Measurements from ENCODE around the gene KDM8. TPM values are rescaled to one million over a fixed set of nuclear protein-coding genes. Genes with fewer than 3 reads are reported as not detected.

KDM8 gene
- total RNA-seq, 2 donors from 2014 or later, result 1.5 to 9.0 TPM

GRCh38 chr16:27226976-27227705, 23.8 kb downstream of the KDM8 start:
- Histone ChIP-seq H3K4me1 (ENCODE audit: control insufficient read depth in 1 of 2, low read depth in 2 of 2) (peaks cover 0 to 12% of the 10 kb centered on the region in 2 donors), H3K9me3 (no peaks in the 10 kb centered on the region), H3K27ac (no peak overlapping the region), H3K4me3 (no peak overlapping the region), H3K27me3 (replicated peaks; ENCODE audit: insufficient read depth) (no peaks in the 10 kb centered on the region), H3K36me3 (peaks cover 24% of the 10 kb centered on the region)
- no peak for TF ChIP-seq CTCF (IDR thresholded peaks at IDR 0.05)
- no peak for ATAC-seq (ENCODE audit: insufficient number of reproducible peaks, low FRiP score, low read depth)
- no peak for DNase-seq (ENCODE audit: low spot score)

- H3K27me3 ChIP-seq (replicated peaks; ENCODE audit: insufficient read depth), result no peaks in the 10 kb centered on the region
- no peak for TF ChIP-seq CTCF (IDR thresholded peaks at IDR 0.05)
- DNase-seq (ENCODE audit: low spot score) (no peak), ATAC-seq (ENCODE audit: insufficient number of reproducible peaks, low FRiP score, low read depth) (no peak)
- no peak overlapping the region for H3K27ac ChIP-seq
- no peak overlapping the region for H3K4me3 ChIP-seq
- peaks cover 0 to 3% of the 10 kb centered on the region in 2 donors for H3K4me1 ChIP-seq (ENCODE audit: control insufficient read depth in 1 of 2, low read depth in 2 of 2)
- H3K9me3 ChIP-seq, result no peaks in the 10 kb centered on the region
- peaks cover 24% of the 10 kb centered on the region for H3K36me3 ChIP-seq
Measured at GRCh38 chr16:27228045-27228444, 24.7 kb downstream of the KDM8 start.

GRCh38 chr16:27228621-27229501, 25.5 kb downstream of the KDM8 start:
- Histone ChIP-seq H3K4me1 (ENCODE audit: control insufficient read depth in 1 of 2, low read depth in 2 of 2) (no peaks in the 10 kb centered on the region), H3K9me3 (no peaks in the 10 kb centered on the region), H3K27ac (no peak overlapping the region), H3K27me3 (replicated peaks; ENCODE audit: insufficient read depth) (no peaks in the 10 kb centered on the region), H3K36me3 (peaks cover 24% of the 10 kb centered on the region), H3K4me3 (no peak overlapping the region)
- DNase-seq (ENCODE audit: low spot score) (no peak), ATAC-seq (ENCODE audit: insufficient number of reproducible peaks, low FRiP score, low read depth) (no peak)
- TF ChIP-seq CTCF (IDR thresholded peaks at IDR 0.05), result no peak

- peaks cover 0 to 7% of the 10 kb centered on the region in 2 donors for H3K4me1 ChIP-seq (ENCODE audit: control insufficient read depth in 1 of 2, low read depth in 2 of 2)
- ATAC-seq (ENCODE audit: insufficient number of reproducible peaks, low FRiP score, low read depth) (no peak), DNase-seq (ENCODE audit: low spot score) (no peak)
- TF ChIP-seq CTCF (IDR thresholded peaks at IDR 0.05), result no peak
- H3K4me3 ChIP-seq, result no peak overlapping the region
- H3K36me3 ChIP-seq, result peaks cover 16% of the 10 kb centered on the region
- H3K9me3 ChIP-seq, result no peaks in the 10 kb centered on the region
- H3K27ac ChIP-seq, result no peak overlapping the region
- no peaks in the 10 kb centered on the region for H3K27me3 ChIP-seq (replicated peaks; ENCODE audit: insufficient read depth)
Measured at GRCh38 chr16:27229891-27230470, 26.7 kb downstream of the KDM8 start.

- H3K9me3 ChIP-seq, result no peaks in the 10 kb centered on the region
- H3K4me1 ChIP-seq (ENCODE audit: control insufficient read depth in 1 of 2, low read depth in 2 of 2), result peaks cover 0 to 13% of the 10 kb centered on the region in 2 donors
- H3K36me3 ChIP-seq, result peaks cover 16% of the 10 kb centered on the region
- DNase-seq (ENCODE audit: low spot score), result no peak
- ATAC-seq (ENCODE audit: insufficient number of reproducible peaks, low FRiP score, low read depth), result no peak
- H3K27ac ChIP-seq, result no peak overlapping the region
- no peak overlapping the region for H3K4me3 ChIP-seq
- no peaks in the 10 kb centered on the region for H3K27me3 ChIP-seq (replicated peaks; ENCODE audit: insufficient read depth)
- TF ChIP-seq CTCF (IDR thresholded peaks at IDR 0.05), result no peak
Measured at GRCh38 chr16:27230562-27231001, 27.3 kb downstream of the KDM8 start.

Measured in thoracic aorta (tissue), 2 donors.